ENCODE data around the gene CUEDC1.
"Not testable (repeated sequence)": the region's sequence is repeated elsewhere in the genome, so short reads cannot be mapped to it uniquely, and the experiment has no call there.

CUEDC1 gene

GRCh38 chr17:57982452-57983170 lies 27.4 kb upstream of the CUEDC1 start:
- Histone ChIP-seq H3K4me3 (ENCODE audit: low read depth, low read length) (no peak overlapping the region), H3K27ac (no peak overlapping the region), H3K36me3 (replicated peaks) (peaks cover 17% of the 10 kb centered on the region), H3K27me3 (replicated peaks) (no peaks in the 10 kb centered on the region)
- no peak for TF ChIP-seq CTCF (IDR thresholded peaks at IDR 0.05; ENCODE audit: low read depth, low read length, missing control alignments)
- no peak for DNase-seq
- in situ Hi-C loops (cut with HindIII; ENCODE audit: low pct_ligation_motif_present, low sequenced_read_pairs), result no loop called here

- in situ Hi-C loops (cut with HindIII; ENCODE audit: low pct_ligation_motif_present, low sequenced_read_pairs), result no loop called here
- DNase-seq, result no peak
- Histone ChIP-seq H3K27ac (no peak overlapping the region), H3K27me3 (replicated peaks) (no peaks in the 10 kb centered on the region), H3K36me3 (replicated peaks) (peaks cover 26% of the 10 kb centered on the region), H3K4me3 (ENCODE audit: low read depth, low read length) (no peak overlapping the region)
- TF ChIP-seq CTCF (IDR thresholded peaks at IDR 0.05; ENCODE audit: low read depth, low read length, missing control alignments), result no peak
These were observed 25.3 kb upstream of the CUEDC1 start for GRCh38 chr17:57980522-57980921.

DNA sequence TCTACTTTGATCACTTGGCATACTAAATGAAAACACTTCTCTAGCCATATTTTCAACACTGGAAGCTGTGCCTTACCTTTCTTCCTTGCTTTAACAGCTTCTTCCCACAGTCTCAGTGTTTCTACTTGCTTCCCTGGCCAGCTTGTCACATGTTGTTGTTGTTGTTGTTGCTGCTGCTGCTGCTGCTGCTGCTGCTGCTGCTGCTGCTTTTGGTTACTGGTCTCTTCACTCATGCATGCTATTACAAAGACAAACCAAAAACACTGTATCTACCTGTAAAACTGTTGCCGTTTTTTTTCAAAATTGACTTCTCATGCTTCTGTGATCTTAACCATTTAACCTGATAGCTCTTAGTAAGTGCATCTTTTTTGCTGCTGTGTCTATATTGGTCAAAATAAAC lies 23.9 kb upstream of the CUEDC1 start:
- no peak for TF ChIP-seq CTCF (IDR thresholded peaks at IDR 0.05; ENCODE audit: low read depth, low read length, missing control alignments)
- Histone ChIP-seq H3K27ac (no peak overlapping the region), H3K4me3 (ENCODE audit: low read depth, low read length) (no peak overlapping the region), H3K27me3 (replicated peaks) (no peaks in the 10 kb centered on the region), H3K36me3 (replicated peaks) (peaks cover 37% of the 10 kb centered on the region)
- in situ Hi-C loops (cut with HindIII; ENCODE audit: low pct_ligation_motif_present, low sequenced_read_pairs), result no loop called here
- no peak for DNase-seq

DNA sequence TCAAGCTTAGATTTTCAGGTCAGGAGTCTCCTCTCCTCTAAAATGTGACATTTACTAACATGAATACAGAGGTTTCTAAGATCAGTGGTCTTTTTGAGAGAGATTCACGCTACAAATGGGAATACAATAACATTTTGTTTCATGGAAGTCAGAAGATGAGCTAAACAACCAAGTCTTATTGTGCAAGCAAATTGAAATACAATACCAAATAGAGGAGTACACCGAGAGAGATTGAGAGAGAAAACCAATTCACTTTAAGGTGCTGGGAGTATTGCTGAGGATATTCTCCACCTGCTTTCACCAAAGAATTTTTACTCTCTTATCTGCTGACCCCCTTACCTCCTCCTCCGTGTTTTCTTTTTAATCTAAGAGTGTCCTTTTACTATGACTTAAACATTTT lies 21.4 kb upstream of the CUEDC1 start:
- Histone ChIP-seq H3K27me3 (replicated peaks) (no peaks in the 10 kb centered on the region), H3K36me3 (replicated peaks) (peaks cover 33% of the 10 kb centered on the region), H3K4me3 (ENCODE audit: low read depth, low read length) (no peak overlapping the region), H3K27ac (no peak overlapping the region)
- no peak for DNase-seq
- no peak for TF ChIP-seq CTCF (IDR thresholded peaks at IDR 0.05; ENCODE audit: low read depth, low read length, missing control alignments)
- in situ Hi-C loops (cut with HindIII; ENCODE audit: low pct_ligation_motif_present, low sequenced_read_pairs), result no loop called here

DNA sequence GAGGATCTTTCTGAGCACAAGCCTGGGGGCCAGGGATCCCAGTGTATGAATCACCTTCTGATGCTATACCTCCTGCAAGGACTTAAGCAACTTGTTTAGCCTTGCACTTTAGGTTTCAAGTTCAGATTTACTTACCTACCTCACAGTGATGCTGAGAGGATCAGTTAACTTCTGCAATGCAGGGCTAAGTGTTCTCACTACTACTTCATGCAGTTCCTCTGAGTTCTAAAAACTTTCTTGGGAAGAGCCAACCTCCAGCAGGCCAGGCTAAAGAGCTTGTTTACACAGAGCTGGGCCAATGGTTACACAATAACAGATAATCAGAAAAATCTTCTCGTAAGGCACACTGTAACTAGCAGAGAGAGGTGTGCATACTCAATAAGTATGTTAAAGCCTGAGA lies 19.8 kb upstream of the CUEDC1 start:
- no peak for TF ChIP-seq CTCF (IDR thresholded peaks at IDR 0.05; ENCODE audit: low read depth, low read length, missing control alignments)
- Histone ChIP-seq H3K27me3 (replicated peaks) (no peaks in the 10 kb centered on the region), H3K27ac (no peak overlapping the region), H3K4me3 (ENCODE audit: low read depth, low read length) (no peak overlapping the region), H3K36me3 (replicated peaks) (peaks cover 30% of the 10 kb centered on the region)
- in situ Hi-C loops (cut with HindIII; ENCODE audit: low pct_ligation_motif_present, low sequenced_read_pairs), result no loop called here
- DNase-seq, result no peak

GRCh38 chr17:57974053-57974824 lies 19.0 kb upstream of the CUEDC1 start:
- H3K4me3 ChIP-seq (ENCODE audit: low read depth, low read length); H3K27ac ChIP-seq; H3K27me3 ChIP-seq (replicated peaks); DNase-seq; in situ Hi-C loops (cut with HindIII; ENCODE audit: low pct_ligation_motif_present, low sequenced_read_pairs): not testable (repeated sequence)
- H3K36me3 ChIP-seq (replicated peaks), result peaks cover 28% of the 10 kb centered on the region

Data from brain microvascular endothelial cell (primary cell).